Anterior cingulate cortex (tissue), 58 donors: ENCODE measurements around the gene STARD9.
"Not testable (repeated sequence)": the region's sequence is repeated elsewhere in the genome, so short reads cannot be mapped to it uniquely, and the experiment has no call there.

ENCODE experiments used
- DNase-seq, 58 donors: peaks; one replicate each; lab custom pipeline; 2025; lab: John Stamatoyannopoulos, UW

STARD9 gene

DNA sequence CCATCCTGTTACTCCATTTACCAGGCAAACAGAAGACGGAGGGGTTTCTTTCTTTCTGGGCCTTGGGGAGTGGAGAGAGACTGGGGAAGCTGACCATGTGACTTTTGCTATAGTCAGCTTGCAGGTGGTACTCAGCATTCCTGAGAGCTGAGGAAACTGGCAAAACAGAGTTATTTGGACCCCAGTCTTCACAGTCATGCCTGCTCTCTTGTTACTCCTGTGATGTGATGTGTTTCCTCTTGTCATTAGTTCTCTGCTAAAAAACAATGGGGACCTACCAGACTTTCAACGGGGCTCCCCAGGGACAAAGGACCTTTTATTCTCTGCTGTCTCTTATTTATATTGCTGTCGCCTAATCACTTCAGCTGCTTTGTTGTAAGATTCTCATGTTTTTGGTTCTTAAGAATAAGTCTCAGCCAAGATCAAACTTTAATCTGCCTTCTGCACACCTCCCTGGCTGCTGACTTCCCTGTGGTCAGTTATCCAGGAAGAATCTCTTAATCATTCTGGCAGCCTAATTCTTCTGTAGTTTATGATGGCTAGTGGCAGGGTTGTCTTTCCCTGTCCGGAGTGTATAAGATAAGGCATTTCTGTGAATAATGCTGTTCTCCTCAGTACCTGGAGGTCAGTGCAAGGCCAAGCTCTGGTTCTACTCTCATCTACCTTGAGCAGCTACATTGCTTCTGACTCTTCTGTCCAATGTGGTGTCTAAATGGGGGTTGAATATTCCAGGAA lies 8.8 kb downstream of the STARD9 start:
- peak in 19 of 58 donors; percentile 2 to 68 (median 21) for DNase-seq

DNA sequence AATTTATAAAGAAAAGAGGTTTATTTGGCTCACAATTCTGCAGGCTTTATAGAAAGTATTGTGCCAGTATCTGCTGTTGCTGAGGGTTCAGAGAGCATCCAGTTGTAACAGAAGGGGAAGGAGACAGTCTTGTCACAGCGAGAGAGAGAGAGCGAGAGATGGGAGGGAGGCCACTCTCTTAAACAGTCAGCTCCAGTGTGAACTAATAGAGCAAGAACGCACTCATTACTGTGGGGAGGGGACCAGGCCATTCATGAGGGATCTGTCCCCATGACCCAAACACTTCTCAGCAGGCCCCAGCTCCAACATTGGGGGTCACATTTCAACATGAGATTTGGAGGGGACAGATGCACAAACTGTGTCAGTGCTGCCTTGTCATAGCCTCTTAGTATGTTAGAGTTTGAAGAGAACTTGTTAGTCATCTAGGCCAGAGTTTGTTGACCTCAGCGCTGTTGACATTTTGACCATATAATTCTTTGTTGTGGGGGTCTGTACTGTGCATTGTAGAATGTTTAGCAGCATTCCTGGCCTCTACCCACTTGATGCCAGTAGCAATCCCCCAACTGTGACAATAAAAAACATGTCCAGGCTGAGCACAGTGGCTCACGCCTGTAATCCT lies 15.3 kb downstream of the STARD9 start:
- no peak for DNase-seq

- no peak for DNase-seq
Measured at GRCh38 chr15:42591238-42591934, 16.0 kb downstream of the STARD9 start.

- DNase-seq: no peak
Measured at GRCh38 chr15:42592716-42593115, 17.3 kb downstream of the STARD9 start.

DNA sequence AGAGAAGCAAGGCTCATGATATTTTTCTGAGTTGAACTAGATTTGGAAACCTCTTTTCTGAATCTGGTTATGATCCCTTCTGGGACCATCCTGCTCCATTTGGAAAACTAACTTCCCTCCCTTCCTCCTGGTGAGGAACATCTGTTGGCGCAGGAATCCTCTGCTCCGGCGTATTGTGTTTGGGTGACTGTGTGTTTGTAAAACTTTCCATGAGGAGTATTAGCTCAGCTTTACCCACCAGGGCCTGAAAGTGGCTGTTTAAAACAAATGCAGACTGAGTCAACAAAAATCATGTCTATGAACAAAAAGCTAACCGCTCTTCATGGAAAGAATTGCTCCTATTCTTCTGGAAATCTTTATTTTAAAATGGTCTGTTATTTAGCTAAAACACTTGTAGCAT lies 17.7 kb downstream of the STARD9 start:
- DNase-seq: no peak

GRCh38 chr15:42594095-42594494 lies 18.7 kb downstream of the STARD9 start:
- no peak for DNase-seq

- peak in 10 of 58 donors; percentile 1 to 64 (median 12) for DNase-seq
Measured at GRCh38 chr15:42595626-42596240, 20.3 kb downstream of the STARD9 start.

GRCh38 chr15:42601316-42601715 lies 25.9 kb downstream of the STARD9 start:
- DNase-seq: not testable (repeated sequence)

DNA sequence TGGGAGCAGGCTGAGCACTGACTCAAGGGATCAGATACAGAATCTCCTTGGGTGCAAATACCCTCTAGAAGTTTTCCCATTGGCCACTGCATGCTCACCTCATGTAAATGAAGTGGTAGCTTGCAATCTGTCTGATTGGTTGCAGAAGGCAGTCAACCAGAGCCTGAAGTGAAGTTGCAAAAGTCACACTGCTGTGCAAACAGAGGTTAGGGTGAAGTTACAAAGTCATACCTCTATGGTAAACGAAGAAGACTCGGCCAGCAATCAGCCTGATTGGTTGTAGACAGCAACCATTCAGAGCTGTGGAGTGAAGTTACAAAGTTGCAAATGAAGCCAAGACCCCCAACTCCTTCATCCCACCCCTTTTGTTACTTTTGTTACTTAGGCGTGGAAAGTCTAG lies 27.1 kb downstream of the STARD9 start:
- no peak for DNase-seq

DNA sequence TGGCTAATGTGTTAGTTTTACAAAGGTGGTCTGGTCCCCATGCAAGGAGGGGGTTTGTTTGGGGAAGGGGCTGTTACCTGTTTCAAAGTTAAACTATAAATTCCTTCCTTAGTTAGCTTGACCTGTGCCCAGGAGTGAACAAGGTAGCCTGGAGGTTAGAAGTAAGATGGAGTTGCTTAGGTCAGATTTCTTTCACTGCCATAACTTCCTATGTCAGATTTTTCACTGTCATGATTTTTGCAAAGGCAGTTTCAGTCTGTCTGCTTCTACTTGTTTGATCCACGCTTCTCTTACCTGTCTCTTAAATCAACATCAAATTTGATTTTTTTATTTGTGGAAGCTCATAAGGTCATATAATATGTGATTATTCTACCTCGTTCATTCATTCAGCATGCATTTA lies 28.6 kb downstream of the STARD9 start:
- DNase-seq: no peak

DNA sequence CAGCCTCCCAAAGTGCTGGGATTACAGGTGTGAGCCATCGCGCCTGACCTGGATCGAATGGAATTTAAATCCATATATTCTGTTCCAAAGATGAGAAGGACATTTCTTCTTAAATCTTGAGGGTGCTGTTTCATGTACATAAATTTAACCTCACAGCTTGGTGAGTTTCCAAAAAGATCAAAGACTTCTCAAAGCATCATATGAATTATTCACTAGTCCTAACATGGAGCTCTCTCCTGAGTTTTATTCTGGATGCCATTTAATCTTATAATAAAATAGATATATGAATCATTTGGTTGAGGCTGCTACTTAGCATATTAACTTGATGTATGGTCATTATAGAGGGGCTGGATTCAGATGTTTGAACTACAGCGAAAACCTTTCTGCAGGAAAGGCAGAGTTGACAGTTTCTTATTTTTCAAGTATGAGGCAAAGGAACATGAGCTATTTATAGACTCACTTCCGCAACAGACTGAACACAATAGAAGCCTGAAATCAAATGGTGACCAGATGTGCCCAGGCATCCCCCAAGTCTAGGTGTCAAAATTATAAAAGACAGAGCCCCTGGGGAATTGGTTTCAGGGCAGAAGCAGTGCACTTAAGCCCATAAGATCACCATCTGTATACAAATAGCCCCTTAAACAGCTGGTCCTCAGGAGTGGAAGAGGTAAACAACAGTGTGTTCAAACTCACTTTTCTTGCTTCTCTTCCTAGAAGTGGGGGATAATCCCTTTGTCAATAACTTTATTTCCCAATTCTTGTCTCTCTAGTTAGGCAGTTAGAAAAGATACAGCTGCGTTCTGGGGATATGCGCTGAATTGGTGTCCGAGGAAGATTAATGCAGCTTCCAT lies 29.7 kb downstream of the STARD9 start:
- DNase-seq: no peak

GRCh38 chr15:42605796-42606195 lies 30.4 kb downstream of the STARD9 start:
- no peak for DNase-seq

GRCh38 chr15:42608110-42608531 lies 32.7 kb downstream of the STARD9 start:
- no peak for DNase-seq

GRCh38 chr15:42608752-42609488 lies 33.5 kb downstream of the STARD9 start:
- DNase-seq: no peak

- no peak for DNase-seq
Measured at GRCh38 chr15:42611532-42611931, 36.1 kb downstream of the STARD9 start.

- DNase-seq: no peak
Measured at GRCh38 chr15:42612367-42612912, 37.0 kb downstream of the STARD9 start.

- no peak for DNase-seq
Measured at GRCh38 chr15:42616107-42616506, 40.7 kb downstream of the STARD9 start.

DNA sequence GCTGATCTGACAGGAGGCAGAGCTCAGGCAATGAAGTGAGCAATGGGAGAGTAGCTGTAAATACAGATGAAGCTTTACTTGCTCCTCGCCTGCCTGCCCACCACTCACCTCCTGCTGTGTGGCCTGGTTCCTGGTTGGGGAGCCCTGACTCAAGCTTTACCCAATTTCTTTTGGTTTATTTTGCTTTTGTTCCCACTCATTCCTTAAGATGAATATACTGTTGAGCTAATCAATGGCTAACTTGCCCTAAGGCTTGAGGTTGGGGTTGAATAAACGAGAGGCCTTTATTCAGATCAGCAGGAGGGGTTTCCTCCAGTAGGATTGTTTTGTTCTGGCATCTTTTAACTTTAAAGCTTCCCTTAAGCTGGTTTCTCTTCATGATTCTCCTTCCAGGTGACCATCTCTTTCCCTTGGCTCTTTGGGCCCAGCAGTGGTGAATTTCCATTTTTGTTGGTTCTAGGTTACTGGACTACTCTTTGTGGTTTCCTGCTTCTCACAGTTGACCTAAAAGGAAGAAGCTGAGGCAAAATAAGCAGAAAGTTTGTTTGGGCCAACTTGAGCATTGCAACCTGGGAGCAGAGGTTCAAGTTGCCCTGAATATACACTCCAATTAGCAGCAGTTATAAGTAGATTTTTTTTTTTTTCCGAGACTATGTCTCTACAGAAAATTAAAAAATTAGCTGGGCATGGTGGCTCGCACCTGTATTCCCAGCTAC lies 44.4 kb downstream of the STARD9 start:
- no peak for DNase-seq

DNA sequence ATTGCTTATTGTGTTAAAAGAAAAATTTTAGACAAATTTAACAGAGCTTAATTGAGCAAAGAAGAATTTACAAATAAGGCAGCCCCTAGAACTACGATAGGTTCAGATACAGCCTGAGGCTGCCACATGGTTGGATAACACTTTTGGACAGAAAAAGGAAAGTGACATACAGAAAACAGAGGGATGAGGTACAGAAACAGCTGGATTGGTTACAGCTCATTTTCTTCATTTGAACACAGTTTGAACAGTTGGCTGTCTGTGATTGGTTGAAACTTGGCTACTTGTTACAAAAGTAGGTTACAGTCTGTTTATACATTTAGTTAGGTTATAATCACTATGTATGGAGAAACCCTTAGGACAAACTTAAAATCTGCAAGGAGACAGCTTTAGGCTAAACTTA lies 46.0 kb downstream of the STARD9 start:
- no peak for DNase-seq
